Neural progenitor cell (in vitro differentiated cells): Measurements from ENCODE around the gene WDR35. TPM values are rescaled to one million over a fixed set of nuclear protein-coding genes. Genes with fewer than 3 reads are reported as not detected.
"Not testable (repeated sequence)": the region's sequence is repeated elsewhere in the genome, so short reads cannot be mapped to it uniquely, and the experiment has no call there.

Experiments
- DNase-seq: peaks from one replicate; pipeline ENCODE4 v3.0.0-alpha.2; 2016; ENCODE audit warnings: low spot score
- H2AFZ ChIP-seq: fragments of 200-600 bp; sonication (generic); replicated peaks from 2 replicates; pipeline ENCODE4 v1.6.1; 2016; ENCODE audit warnings: antibody characterized with exemption
- H3F3A ChIP-seq: fragments of 200-600 bp; sonication (generic); 2 replicates; pipeline ENCODE4 v1.6.1; 2016; ENCODE audit warnings: antibody characterized with exemption, low read depth
- H3K27ac ChIP-seq: fragments of 200-600 bp; sonication (generic); 2 replicates; pipeline ENCODE4 v1.5.1; 2016; ENCODE audit warnings: mild to moderate bottlenecking
- H3K27me3 ChIP-seq: fragments of 200-600 bp; sonication (generic); 2 replicates; pipeline ENCODE4 v1.6.1; 2016; ENCODE audit warnings: mild to moderate bottlenecking, moderate library complexity
- H3K36me3 ChIP-seq: fragments of 200-600 bp; sonication (generic); 2 replicates; pipeline ENCODE4 v1.5.1; 2016
- H3K4me1 ChIP-seq: fragments of 200-600 bp; sonication (generic); 2 replicates; pipeline ENCODE4 v1.6.1; 2016; ENCODE audit warnings: mixed run types
- H3K4me2 ChIP-seq: fragments of 200-600 bp; sonication (generic); 2 replicates; pipeline ENCODE4 v1.6.1; 2016
- H3K4me3 ChIP-seq: fragments of 200-600 bp; sonication (generic); 2 replicates; pipeline ENCODE4 v1.5.1; 2016
- H3K79me2 ChIP-seq: fragments of 200-600 bp; sonication (generic); 2 replicates; pipeline ENCODE4 v1.6.1; 2016; ENCODE audit warnings: low read depth
- H3K9ac ChIP-seq: fragments of 200-600 bp; sonication (generic); 2 replicates; pipeline ENCODE4 v1.6.1; 2016
- H3K9me3 ChIP-seq: fragments of 200-600 bp; sonication (generic); 2 replicates; pipeline ENCODE4 v1.5.1; 2016; ENCODE audit warnings: low read depth
- H4K20me1 ChIP-seq: fragments of 200-600 bp; sonication (generic); 2 replicates; pipeline ENCODE4 v1.6.1; 2016; ENCODE audit warnings: low read depth
- H3K27ac Mint-ChIP-seq: 3 replicates; pipeline ENCODE4 v1.8.0; 2021; ENCODE audit warnings: mixed read lengths
- H3K27me3 Mint-ChIP-seq: 2 replicates; pipeline ENCODE4 v1.8.0; 2022; ENCODE audit warnings: low read depth, mild to moderate bottlenecking, inconsistent platforms, moderate library complexity, mixed read lengths; ENCODE audit not compliant: insufficient read depth
- H3K36me3 Mint-ChIP-seq: 3 replicates; pipeline ENCODE4 v1.8.0; 2021; ENCODE audit warnings: mixed read lengths
- H3K4me1 Mint-ChIP-seq: 3 replicates; pipeline ENCODE4 v1.8.0; 2021; ENCODE audit warnings: mixed read lengths
- H3K4me3 Mint-ChIP-seq: 3 replicates; pipeline ENCODE4 v1.8.0; 2021; ENCODE audit warnings: mild to moderate bottlenecking, moderate library complexity, mixed read lengths
- H3K9me3 Mint-ChIP-seq: 3 replicates; pipeline ENCODE4 v1.8.0; 2020; ENCODE audit warnings: mixed read lengths
- EZH2 ChIP-seq: fragments of 200-600 bp; sonication (generic); IDR thresholded peaks from 2 replicates; pipeline ENCODE4 v1.6.1; 2017; ENCODE audit warnings: antibody characterized with exemption, mild to moderate bottlenecking, moderate library complexity
- EZH2phosphoT487 ChIP-seq: fragments of 200-600 bp; sonication (generic); IDR thresholded peaks from 2 replicates; pipeline ENCODE4 v1.6.1; 2017; ENCODE audit warnings: antibody characterized with exemption
- total RNA-seq: library from RNA; depleted of rRNA; stranded (reverse); fragments of >200 nt; gene quantifications from 2 replicates; pipeline ENCODE4 v1.2.3, GENCODE V29; 2015; ENCODE audit warnings: low replicate concordance
- TF ChIP-seq, protein P1 (sequence below): fragments of 200-600 bp; sonication (generic); IDR thresholded peaks from 2 replicates; pipeline ENCODE4 v1.5.1; 2017; ENCODE audit warnings: antibody characterized with exemption, mild to moderate bottlenecking

The WDR35 gene
- total RNA-seq, 1 donor from 2014 or later = 31.6 TPM

DNA sequence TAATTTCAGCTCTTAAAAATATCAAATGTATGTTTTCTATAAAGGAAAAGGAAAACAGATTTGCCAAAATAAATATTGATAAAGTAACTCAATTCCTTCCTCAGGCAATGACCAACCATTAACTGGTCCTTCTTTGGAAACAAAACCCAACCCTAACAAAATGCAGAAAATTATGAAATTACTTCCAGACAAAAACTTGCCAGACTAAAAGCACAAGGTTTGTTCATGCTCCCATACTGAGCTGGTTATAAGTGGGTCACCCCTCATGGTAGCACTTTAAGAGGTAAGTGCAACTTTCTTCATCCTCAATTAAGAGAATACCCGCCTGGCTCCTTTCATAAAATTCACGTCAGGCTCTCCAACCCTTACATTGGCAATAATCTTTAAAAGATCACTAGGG lies 57.0 kb downstream of the WDR35 start:
- Histone ChIP-seq H3K27me3 (no peaks in the 10 kb centered on the region), H3K4me3 (no peak overlapping the region), H3K4me2 (no peak overlapping the region), H3F3A (no peaks in the 10 kb centered on the region), H3K36me3 (peaks cover 34% of the 10 kb centered on the region), H4K20me1 (no peaks in the 10 kb centered on the region), H3K9me3 (peaks cover 5% of the 10 kb centered on the region), H3K27ac (no peak overlapping the region), H2AFZ (no peak overlapping the region), H3K4me1 (no peaks in the 10 kb centered on the region), H3K79me2 (no peaks in the 10 kb centered on the region), H3K9ac (no peak overlapping the region)
- Mint-ChIP-seq H3K9me3 (peaks cover 11% of the 10 kb centered on the region), H3K27ac (no peak overlapping the region), H3K4me3 (no peak overlapping the region), H3K36me3 (peaks cover 34% of the 10 kb centered on the region), H3K4me1 (no peaks in the 10 kb centered on the region), H3K27me3 (no peaks in the 10 kb centered on the region)
- DNase-seq = no peak
- TF ChIP-seq EZH2 (no peak), EZH2phosphoT487 (no peak)
- TF ChIP-seq, protein P1, sequence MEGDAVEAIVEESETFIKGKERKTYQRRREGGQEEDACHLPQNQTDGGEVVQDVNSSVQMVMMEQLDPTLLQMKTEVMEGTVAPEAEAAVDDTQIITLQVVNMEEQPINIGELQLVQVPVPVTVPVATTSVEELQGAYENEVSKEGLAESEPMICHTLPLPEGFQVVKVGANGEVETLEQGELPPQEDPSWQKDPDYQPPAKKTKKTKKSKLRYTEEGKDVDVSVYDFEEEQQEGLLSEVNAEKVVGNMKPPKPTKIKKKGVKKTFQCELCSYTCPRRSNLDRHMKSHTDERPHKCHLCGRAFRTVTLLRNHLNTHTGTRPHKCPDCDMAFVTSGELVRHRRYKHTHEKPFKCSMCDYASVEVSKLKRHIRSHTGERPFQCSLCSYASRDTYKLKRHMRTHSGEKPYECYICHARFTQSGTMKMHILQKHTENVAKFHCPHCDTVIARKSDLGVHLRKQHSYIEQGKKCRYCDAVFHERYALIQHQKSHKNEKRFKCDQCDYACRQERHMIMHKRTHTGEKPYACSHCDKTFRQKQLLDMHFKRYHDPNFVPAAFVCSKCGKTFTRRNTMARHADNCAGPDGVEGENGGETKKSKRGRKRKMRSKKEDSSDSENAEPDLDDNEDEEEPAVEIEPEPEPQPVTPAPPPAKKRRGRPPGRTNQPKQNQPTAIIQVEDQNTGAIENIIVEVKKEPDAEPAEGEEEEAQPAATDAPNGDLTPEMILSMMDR = no peak

DNA sequence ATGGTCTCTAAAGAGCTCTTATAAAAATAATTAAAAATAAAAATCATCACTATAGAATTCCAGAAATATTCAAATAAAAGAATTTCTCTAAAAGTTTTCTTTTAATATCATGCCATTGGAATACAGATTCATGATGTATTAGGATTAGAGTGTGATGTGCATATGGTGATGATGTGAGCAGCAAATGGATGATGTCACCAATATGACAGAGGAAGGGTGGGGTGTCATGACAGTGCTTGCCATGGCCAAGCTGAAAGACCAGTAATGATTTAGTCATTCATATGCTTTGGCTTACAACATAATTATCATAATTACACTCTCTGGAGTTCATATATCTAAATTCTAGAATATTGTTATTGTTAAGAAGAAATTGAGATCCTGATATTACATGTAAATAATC lies 60.7 kb downstream of the WDR35 start:
- H3K27ac Mint-ChIP-seq = no peak overlapping the region
- H3K36me3 Mint-ChIP-seq = peaks cover 49% of the 10 kb centered on the region
- H3K9me3 ChIP-seq = peaks cover 5% of the 10 kb centered on the region
- no peaks in the 10 kb centered on the region for H3K27me3 Mint-ChIP-seq
- H3K36me3 ChIP-seq = peaks cover 34% of the 10 kb centered on the region
- H3K79me2 ChIP-seq = no peaks in the 10 kb centered on the region
- H3K27me3 ChIP-seq = no peaks in the 10 kb centered on the region
- H3F3A ChIP-seq = no peaks in the 10 kb centered on the region
- H3K27ac ChIP-seq = no peak overlapping the region
- H3K4me3 ChIP-seq = no peak overlapping the region
- no peaks in the 10 kb centered on the region for H3K4me1 Mint-ChIP-seq
- H3K4me3 Mint-ChIP-seq = no peak overlapping the region
- H3K9ac ChIP-seq = no peak overlapping the region
- H2AFZ ChIP-seq = no peak overlapping the region
- no peak overlapping the region for H3K4me2 ChIP-seq
- no peak for DNase-seq
- peaks cover 17% of the 10 kb centered on the region for H3K9me3 Mint-ChIP-seq
- TF ChIP-seq EZH2phosphoT487 = no peak
- TF ChIP-seq, protein P1 = no peak
- no peak for TF ChIP-seq EZH2
- no peaks in the 10 kb centered on the region for H4K20me1 ChIP-seq
- no peaks in the 10 kb centered on the region for H3K4me1 ChIP-seq

DNA sequence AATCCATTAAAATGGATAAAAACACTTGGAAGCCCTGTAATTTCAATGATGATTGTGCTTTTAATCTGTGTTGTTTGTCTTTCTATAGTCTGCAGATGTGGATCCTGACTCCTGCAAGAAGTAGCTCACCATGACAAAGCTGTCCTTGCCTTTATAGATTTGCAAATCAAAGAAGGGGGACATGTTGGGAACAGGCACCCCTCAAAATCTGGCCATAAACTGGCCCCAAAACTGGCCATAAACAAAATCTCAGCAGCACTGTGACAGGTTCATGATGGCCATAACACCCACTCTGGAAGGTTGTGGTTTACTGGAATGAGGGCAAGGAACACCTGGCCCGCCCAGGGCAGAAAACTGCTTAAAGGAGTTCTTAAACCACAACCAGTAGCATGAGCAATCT lies 62.1 kb downstream of the WDR35 start:
- not testable (repeated sequence) for H3K9ac ChIP-seq, H4K20me1 ChIP-seq, H3K4me3 Mint-ChIP-seq, H3K4me1 ChIP-seq, H3K79me2 ChIP-seq, H3K4me2 ChIP-seq, DNase-seq, H3K27ac Mint-ChIP-seq, H3K4me3 ChIP-seq, H3K4me1 Mint-ChIP-seq, H3K27me3 Mint-ChIP-seq, H3K9me3 ChIP-seq, H3F3A ChIP-seq, H3K27ac ChIP-seq, H3K27me3 ChIP-seq, H2AFZ ChIP-seq
- peaks cover 34% of the 10 kb centered on the region for H3K36me3 ChIP-seq
- H3K9me3 Mint-ChIP-seq = peaks cover 17% of the 10 kb centered on the region
- H3K36me3 Mint-ChIP-seq = peaks cover 53% of the 10 kb centered on the region

DNA sequence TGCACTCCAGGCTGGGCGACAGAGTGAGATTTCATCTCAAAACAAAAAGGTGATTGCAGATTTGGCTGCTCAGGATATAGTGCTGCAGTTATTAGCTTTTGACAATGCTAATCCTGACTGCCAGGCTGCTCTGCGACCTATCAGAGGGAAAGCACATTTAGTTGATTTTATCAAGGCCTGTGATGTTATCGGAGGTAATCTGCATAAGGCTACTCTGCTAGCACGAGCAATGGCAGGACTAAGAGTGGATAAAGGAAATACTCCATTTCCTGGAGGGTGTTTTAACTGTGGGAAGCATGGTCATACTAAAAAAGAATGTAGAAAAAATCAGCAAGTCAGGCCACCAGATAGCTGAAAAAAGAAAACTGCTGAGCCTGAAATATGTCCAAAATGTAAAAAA lies 65.4 kb downstream of the WDR35 start:
- H3K27me3 Mint-ChIP-seq = not testable (repeated sequence)

DNA sequence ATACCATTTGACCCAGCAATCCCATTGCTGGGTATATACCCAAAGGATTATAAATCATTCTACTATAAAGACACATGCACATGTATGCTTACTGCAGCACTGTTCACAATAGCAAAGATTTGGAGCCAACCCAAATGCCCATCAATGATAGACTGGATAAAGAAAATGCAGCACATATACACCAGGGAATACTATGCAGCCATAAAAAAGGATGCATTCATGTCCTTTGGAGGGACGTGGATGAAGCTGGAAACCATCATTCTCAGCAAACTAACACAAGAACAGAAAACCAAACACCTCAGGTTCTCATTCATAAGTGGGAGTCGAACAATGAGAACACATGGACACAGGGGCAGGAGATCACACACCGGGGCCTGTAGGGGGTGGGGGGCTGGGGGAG lies 67.7 kb downstream of the WDR35 start:
- not testable (repeated sequence) for H2AFZ ChIP-seq, H4K20me1 ChIP-seq, H3K4me1 Mint-ChIP-seq, H3F3A ChIP-seq, H3K4me3 ChIP-seq, H3K4me2 ChIP-seq, H3K9ac ChIP-seq, H3K4me3 Mint-ChIP-seq, H3K36me3 ChIP-seq, H3K27ac ChIP-seq, H3K27ac Mint-ChIP-seq, H3K4me1 ChIP-seq, H3K27me3 ChIP-seq, H3K9me3 ChIP-seq, H3K79me2 ChIP-seq, H3K27me3 Mint-ChIP-seq, DNase-seq
- peaks cover 11% of the 10 kb centered on the region for H3K9me3 Mint-ChIP-seq
- peaks cover 53% of the 10 kb centered on the region for H3K36me3 Mint-ChIP-seq

More for the DNA sequence above, 65.4 kb downstream of the WDR35 start:
- H3K79me2 ChIP-seq, H3K4me1 ChIP-seq, H3F3A ChIP-seq, H3K4me1 Mint-ChIP-seq, H3K27ac ChIP-seq, H3K4me3 ChIP-seq, H3K4me2 ChIP-seq, H3K27me3 ChIP-seq, DNase-seq, H3K9ac ChIP-seq, H3K4me3 Mint-ChIP-seq, H2AFZ ChIP-seq, H3K9me3 ChIP-seq, H4K20me1 ChIP-seq: not testable (repeated sequence)
- H3K9me3 Mint-ChIP-seq = peaks cover 23% of the 10 kb centered on the region
- peaks cover 63% of the 10 kb centered on the region for H3K36me3 Mint-ChIP-seq
- H3K36me3 ChIP-seq = peaks cover 16% of the 10 kb centered on the region
- peak overlapping the region; percentile 58 for H3K27ac Mint-ChIP-seq
